ENCODE data around the gene PXK. TPM values are rescaled to one million over a fixed set of nuclear protein-coding genes. Genes with fewer than 3 reads are reported as not detected.

Gene PXK
- total RNA-seq, 6 donors from 2014 or later, result 17.6 to 38.8 (median 23.2) TPM

- Histone ChIP-seq H3K9me3 (no peaks in the 10 kb centered on the region), H3K27ac (peak overlapping the region in 3 of 4 donors; percentile 37 to 71 (median 46)), H3K36me3 (no peaks in the 10 kb centered on the region), H3K27me3 (no peaks in the 10 kb centered on the region), H3K4me3 (no peak overlapping the region), H3K4me1 (peaks cover 4 to 28% (median 20%) of the 10 kb centered on the region in 4 donors)
- no peak for TF ChIP-seq POLR2A (IDR thresholded peaks at IDR 0.05)
- TF ChIP-seq EP300 (IDR thresholded peaks at IDR 0.05), result no peak
- no peak for TF ChIP-seq POLR2AphosphoS5 (IDR thresholded peaks at IDR 0.05)
- TF ChIP-seq CTCF (IDR thresholded peaks at IDR 0.05), result no peak
- no peak for ATAC-seq (ENCODE audit: low FRiP score in 2 of 2)
- WGBS, 2 donors, result 95 to 98% methylated on average over 10 to 12 of the region's 12 CpGs
- DNase-seq, result no peak
Measured at GRCh38 chr3:58470363-58471024, 137.8 kb downstream of the PXK start.

- no peaks in the 10 kb centered on the region for H3K27me3 ChIP-seq
- H3K4me3 ChIP-seq, result no peak overlapping the region
- TF ChIP-seq EP300 (IDR thresholded peaks at IDR 0.05) (no peak), POLR2AphosphoS5 (IDR thresholded peaks at IDR 0.05) (peak; percentile 8 to 29)
- peak; percentile 80 to 81 for ATAC-seq (ENCODE audit: low FRiP score in 2 of 2)
- DNase-seq, result peak; percentile 24 to 73
- H3K27ac ChIP-seq, result peak overlapping the region; percentile 31 to 71 (median 49)
- H3K4me1 ChIP-seq, result peaks cover 4 to 28% (median 20%) of the 10 kb centered on the region in 4 donors
- no peaks in the 10 kb centered on the region for H3K36me3 ChIP-seq
- WGBS, 2 donors, result 61 to 62% methylated on average over 10 of the region's 10 CpGs
- no peaks in the 10 kb centered on the region for H3K9me3 ChIP-seq
Measured at GRCh38 chr3:58471025-58471887, 138.6 kb downstream of the PXK start.

- Histone ChIP-seq H3K36me3 (no peaks in the 10 kb centered on the region), H3K4me3 (no peak overlapping the region), H3K27ac (no peak overlapping the region), H3K9me3 (no peaks in the 10 kb centered on the region), H3K27me3 (no peaks in the 10 kb centered on the region), H3K4me1 (peaks cover 4 to 28% (median 20%) of the 10 kb centered on the region in 4 donors)
- DNase-seq (no peak), ATAC-seq (ENCODE audit: low FRiP score in 2 of 2) (no peak)
- no peak for TF ChIP-seq POLR2AphosphoS5 (IDR thresholded peaks at IDR 0.05)
- TF ChIP-seq CTCF (IDR thresholded peaks at IDR 0.05), result no peak
- TF ChIP-seq EP300 (IDR thresholded peaks at IDR 0.05), result no peak
- no peak for TF ChIP-seq POLR2A (IDR thresholded peaks at IDR 0.05)
- WGBS, 2 donors, result 77 to 94% methylated on average over 1 of the region's 1 CpG
Measured at GRCh38 chr3:58473275-58473674, 140.6 kb downstream of the PXK start.

GRCh38 chr3:58474348-58474911 is 141.7 kb downstream of the PXK start:
- DNase-seq, result peak in 1 of 2 donors; percentile 28
- Histone ChIP-seq H3K9me3 (no peaks in the 10 kb centered on the region), H3K4me3 (no peak overlapping the region), H3K27me3 (no peaks in the 10 kb centered on the region), H3K4me1 (peaks cover 4 to 28% (median 20%) of the 10 kb centered on the region in 4 donors), H3K27ac (no peak overlapping the region), H3K36me3 (no peaks in the 10 kb centered on the region)
- ATAC-seq (ENCODE audit: low FRiP score in 2 of 2), result peak in 1 of 2 donors; percentile 76
- TF ChIP-seq POLR2A (IDR thresholded peaks at IDR 0.05) (no peak), POLR2AphosphoS5 (IDR thresholded peaks at IDR 0.05) (no peak), CTCF (IDR thresholded peaks at IDR 0.05) (no peak), EP300 (IDR thresholded peaks at IDR 0.05) (no peak)
- WGBS, 2 donors, result 88 to 100% methylated on average over 1 of the region's 1 CpG

GRCh38 chr3:58474967-58475578 is 142.4 kb downstream of the PXK start:
- DNase-seq (no peak), ATAC-seq (ENCODE audit: low FRiP score in 2 of 2) (no peak)
- 74 to 77% methylated on average over 3 of the region's 3 CpGs for WGBS, 2 donors
- Histone ChIP-seq H3K9me3 (no peaks in the 10 kb centered on the region), H3K4me3 (no peak overlapping the region), H3K36me3 (no peaks in the 10 kb centered on the region), H3K27me3 (no peaks in the 10 kb centered on the region), H3K4me1 (peaks cover 4 to 28% (median 20%) of the 10 kb centered on the region in 4 donors), H3K27ac (peak overlapping the region in 1 of 4 donors; percentile 23)
- TF ChIP-seq POLR2AphosphoS5 (IDR thresholded peaks at IDR 0.05) (no peak), CTCF (IDR thresholded peaks at IDR 0.05) (no peak), EP300 (IDR thresholded peaks at IDR 0.05) (no peak), POLR2A (IDR thresholded peaks at IDR 0.05) (no peak)
